Measurements from ENCODE around the gene SLC35B4. TPM values are rescaled to one million over a fixed set of nuclear protein-coding genes. Genes with fewer than 3 reads are reported as not detected.
"Not testable (repeated sequence)": the region's sequence is repeated elsewhere in the genome, so short reads cannot be mapped to it uniquely, and the experiment has no call there.

Gene SLC35B4
- total RNA-seq, 2 donors from 2014 or later, result 22.7 to 32.0 TPM

DNA sequence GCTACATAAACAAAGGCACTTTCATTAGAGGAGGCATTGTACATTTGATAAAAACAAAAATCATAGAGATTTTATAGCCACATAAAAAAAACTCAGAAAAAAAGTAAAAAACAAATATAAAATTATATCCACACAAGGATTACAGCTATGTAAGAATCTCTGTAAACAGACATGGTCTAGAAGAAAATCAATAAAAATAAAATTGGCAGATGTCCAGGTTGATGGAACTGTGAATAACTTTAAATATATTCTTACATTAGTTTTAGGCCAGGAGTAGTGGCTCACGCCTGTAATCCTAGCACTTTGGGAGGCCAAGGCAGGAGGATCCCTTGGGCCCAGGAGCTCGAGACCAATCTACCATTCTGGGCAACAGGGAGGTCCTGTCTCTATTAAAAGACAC lies 19.2 kb downstream of the SLC35B4 start:
- DNase-seq (ENCODE audit: low spot score), result no peak
- Mint-ChIP-seq H3K4me3 (no peak overlapping the region), H3K27ac (no peak overlapping the region)

GRCh38 chr7:134295982-134296381 lies 20.7 kb downstream of the SLC35B4 start:
- not testable (repeated sequence) for H3K27ac Mint-ChIP-seq; H3K4me1 Mint-ChIP-seq (ENCODE audit: low read depth in 2 of 2); ATAC-seq; H3K27me3 Mint-ChIP-seq; H3K9me3 Mint-ChIP-seq; H3K4me3 Mint-ChIP-seq; DNase-seq (ENCODE audit: low spot score)
- H3K36me3 Mint-ChIP-seq, result peaks cover 19% of the 10 kb centered on the region

More for the DNA sequence above, 19.2 kb downstream of the SLC35B4 start:
- Mint-ChIP-seq H3K4me1 (ENCODE audit: low read depth in 2 of 2) (no peaks in the 10 kb centered on the region), H3K27me3 (no peaks in the 10 kb centered on the region), H3K9me3 (no peaks in the 10 kb centered on the region), H3K36me3 (peaks cover 23% of the 10 kb centered on the region)
- ATAC-seq, result no peak

DNA sequence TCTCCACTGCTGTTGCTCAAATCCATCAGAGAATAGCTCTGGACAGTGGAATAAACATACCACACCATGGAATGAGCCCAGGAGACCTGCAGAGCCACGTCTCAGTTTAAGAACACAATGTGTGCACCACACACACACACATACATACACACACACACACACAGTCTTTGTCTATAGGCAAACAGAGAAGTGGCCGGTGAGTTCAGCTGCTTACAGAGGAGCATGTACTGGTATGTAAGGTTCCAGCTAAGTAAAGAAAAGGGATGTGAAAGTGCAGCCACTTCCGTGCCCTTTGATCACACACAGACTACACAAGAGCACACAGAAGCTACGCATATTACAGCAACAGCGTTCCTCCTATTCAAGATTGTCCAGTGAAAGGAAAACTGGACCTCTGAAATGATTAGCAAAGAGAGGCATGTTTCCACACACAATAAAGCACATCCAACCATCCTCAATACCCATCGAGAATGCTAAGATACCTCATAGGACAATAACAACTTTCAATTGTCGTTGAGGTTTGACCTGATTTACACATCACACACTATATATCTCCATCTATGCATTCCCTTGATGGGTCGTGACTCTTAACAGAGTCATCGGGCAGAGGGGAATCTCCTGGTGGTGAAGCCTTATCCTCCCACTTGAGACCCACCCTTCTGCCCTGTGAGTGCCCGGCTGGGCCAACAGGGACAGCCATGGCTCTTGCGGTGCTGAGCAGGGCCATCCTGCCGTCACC lies 23.6 kb downstream of the SLC35B4 start:
- no peaks in the 10 kb centered on the region for H3K4me1 Mint-ChIP-seq (ENCODE audit: low read depth in 2 of 2)
- H3K4me3 Mint-ChIP-seq, result no peak overlapping the region
- no peaks in the 10 kb centered on the region for H3K9me3 Mint-ChIP-seq
- DNase-seq (ENCODE audit: low spot score), result no peak
- no peak overlapping the region for H3K27ac Mint-ChIP-seq
- H3K27me3 Mint-ChIP-seq, result no peaks in the 10 kb centered on the region
- no peak for ATAC-seq
- peaks cover 11% of the 10 kb centered on the region for H3K36me3 Mint-ChIP-seq

GRCh38 chr7:134290286-134290685 lies 26.4 kb downstream of the SLC35B4 start:
- no peak overlapping the region for H3K27ac Mint-ChIP-seq
- no peaks in the 10 kb centered on the region for H3K4me1 Mint-ChIP-seq (ENCODE audit: low read depth in 2 of 2)
- H3K36me3 Mint-ChIP-seq, result peaks cover 8% of the 10 kb centered on the region
- peaks cover 0 to 4% of the 10 kb centered on the region in 2 donors for H3K27me3 Mint-ChIP-seq
- ATAC-seq (no peak), DNase-seq (ENCODE audit: low spot score) (no peak)
- no peaks in the 10 kb centered on the region for H3K9me3 Mint-ChIP-seq
- no peak overlapping the region for H3K4me3 Mint-ChIP-seq

GRCh38 chr7:134289841-134290240 lies 26.9 kb downstream of the SLC35B4 start:
- H3K9me3 Mint-ChIP-seq, result no peaks in the 10 kb centered on the region
- H3K27me3 Mint-ChIP-seq, result peaks cover 2 to 4% of the 10 kb centered on the region in 2 donors
- H3K4me1 Mint-ChIP-seq (ENCODE audit: low read depth in 2 of 2), result no peaks in the 10 kb centered on the region
- DNase-seq (ENCODE audit: low spot score) (no peak), ATAC-seq (no peak)
- peaks cover 8% of the 10 kb centered on the region for H3K36me3 Mint-ChIP-seq
- no peak overlapping the region for H3K27ac Mint-ChIP-seq
- H3K4me3 Mint-ChIP-seq, result no peak overlapping the region

DNA sequence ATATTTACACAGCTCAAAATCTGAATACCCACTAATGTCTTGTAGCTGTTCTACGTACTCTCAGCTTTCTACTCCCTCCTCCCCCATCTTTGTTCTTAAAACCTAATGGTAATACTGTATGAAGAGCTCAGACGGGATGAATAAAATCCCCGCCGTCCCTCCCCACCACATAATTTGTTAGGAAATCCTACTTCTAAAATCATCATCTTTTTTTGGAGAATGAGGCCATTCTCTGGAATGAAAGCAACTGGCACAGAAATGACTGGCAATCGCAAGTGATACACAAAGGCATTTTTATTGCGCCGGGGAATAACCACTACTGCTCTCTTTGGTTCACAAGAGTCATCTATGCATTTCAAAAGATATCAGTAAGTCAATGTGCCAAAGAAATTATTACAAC lies 27.3 kb downstream of the SLC35B4 start:
- Mint-ChIP-seq H3K4me3 (no peak overlapping the region), H3K27ac (no peak overlapping the region), H3K4me1 (ENCODE audit: low read depth in 2 of 2) (no peaks in the 10 kb centered on the region)

GRCh38 chr7:134287916-134288659 lies 28.6 kb downstream of the SLC35B4 start:
- H3K27ac Mint-ChIP-seq, result no peak overlapping the region

More for the DNA sequence above, 27.3 kb downstream of the SLC35B4 start:
- peaks cover 4 to 6% of the 10 kb centered on the region in 2 donors for H3K27me3 Mint-ChIP-seq
- H3K36me3 Mint-ChIP-seq, result peaks cover 4% of the 10 kb centered on the region
- no peak for ATAC-seq
- H3K9me3 Mint-ChIP-seq, result no peaks in the 10 kb centered on the region
- no peak for DNase-seq (ENCODE audit: low spot score)

GRCh38 chr7:134284952-134285351 lies 31.8 kb downstream of the SLC35B4 start:
- no peak overlapping the region for H3K4me3 Mint-ChIP-seq
- peaks cover 12 to 29% of the 10 kb centered on the region in 2 donors for H3K27me3 Mint-ChIP-seq
- H3K36me3 Mint-ChIP-seq, result no peaks in the 10 kb centered on the region
- H3K4me1 Mint-ChIP-seq (ENCODE audit: low read depth in 2 of 2), result no peaks in the 10 kb centered on the region
- no peaks in the 10 kb centered on the region for H3K9me3 Mint-ChIP-seq
- ATAC-seq, result no peak
- no peak overlapping the region for H3K27ac Mint-ChIP-seq
- DNase-seq (ENCODE audit: low spot score), result no peak

More at GRCh38 chr7:134287916-134288659, 28.6 kb downstream of the SLC35B4 start:
- DNase-seq (ENCODE audit: low spot score) (no peak), ATAC-seq (no peak)
- no peaks in the 10 kb centered on the region for H3K36me3 Mint-ChIP-seq
- no peaks in the 10 kb centered on the region for H3K9me3 Mint-ChIP-seq
- H3K27me3 Mint-ChIP-seq, result peaks cover 7 to 15% of the 10 kb centered on the region in 2 donors
- H3K4me1 Mint-ChIP-seq (ENCODE audit: low read depth in 2 of 2), result no peaks in the 10 kb centered on the region
- no peak overlapping the region for H3K4me3 Mint-ChIP-seq

DNA sequence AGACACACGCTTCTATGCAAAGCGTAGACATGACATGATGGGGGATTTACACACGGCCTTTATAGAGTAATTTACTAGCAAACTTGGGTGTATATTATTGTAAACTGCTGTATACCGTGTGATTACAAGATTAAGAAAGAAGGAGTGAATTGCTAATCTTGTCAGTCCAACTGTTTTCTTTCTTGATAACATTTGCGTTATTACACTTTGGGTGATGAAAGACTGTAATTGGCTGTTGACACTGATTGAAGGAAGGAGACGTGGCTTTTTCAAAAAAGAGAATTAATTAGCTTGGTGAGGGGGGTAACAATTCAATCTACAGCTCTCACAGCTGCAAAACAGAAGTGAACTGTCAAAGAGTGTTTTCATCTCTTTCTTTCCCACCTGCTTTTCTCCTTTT lies 32.7 kb downstream of the SLC35B4 start:
- Mint-ChIP-seq H3K36me3 (no peaks in the 10 kb centered on the region), H3K4me1 (ENCODE audit: low read depth in 2 of 2) (no peaks in the 10 kb centered on the region), H3K4me3 (no peak overlapping the region), H3K27ac (no peak overlapping the region), H3K27me3 (peaks cover 17 to 38% of the 10 kb centered on the region in 2 donors), H3K9me3 (no peaks in the 10 kb centered on the region)
- DNase-seq (ENCODE audit: low spot score) (no peak), ATAC-seq (no peak)

- H3K4me3 Mint-ChIP-seq, result no peak overlapping the region
- H3K4me1 Mint-ChIP-seq (ENCODE audit: low read depth in 2 of 2), result no peaks in the 10 kb centered on the region
- H3K36me3 Mint-ChIP-seq, result no peaks in the 10 kb centered on the region
- DNase-seq (ENCODE audit: low spot score), result no peak
- peaks cover 19 to 53% of the 10 kb centered on the region in 2 donors for H3K27me3 Mint-ChIP-seq
- no peaks in the 10 kb centered on the region for H3K9me3 Mint-ChIP-seq
- H3K27ac Mint-ChIP-seq, result no peak overlapping the region
- ATAC-seq, result no peak
Observed at GRCh38 chr7:134280508-134280907, 36.2 kb downstream of the SLC35B4 start.

GRCh38 chr7:134279898-134280297 lies 36.8 kb downstream of the SLC35B4 start:
- no peak overlapping the region for H3K4me3 Mint-ChIP-seq
- ATAC-seq, result no peak
- H3K27ac Mint-ChIP-seq, result no peak overlapping the region
- H3K27me3 Mint-ChIP-seq, result peaks cover 24 to 57% of the 10 kb centered on the region in 2 donors
- DNase-seq (ENCODE audit: low spot score), result no peak
- H3K9me3 Mint-ChIP-seq, result no peaks in the 10 kb centered on the region
- H3K36me3 Mint-ChIP-seq, result no peaks in the 10 kb centered on the region
- no peaks in the 10 kb centered on the region for H3K4me1 Mint-ChIP-seq (ENCODE audit: low read depth in 2 of 2)

- DNase-seq (ENCODE audit: low spot score), result no peak
- Mint-ChIP-seq H3K4me1 (ENCODE audit: low read depth in 2 of 2) (no peaks in the 10 kb centered on the region), H3K4me3 (no peak overlapping the region), H3K27ac (no peak overlapping the region), H3K27me3 (peaks cover 25 to 55% of the 10 kb centered on the region in 2 donors), H3K36me3 (no peaks in the 10 kb centered on the region), H3K9me3 (no peaks in the 10 kb centered on the region)
- no peak for ATAC-seq
Observed at GRCh38 chr7:134279336-134279735, 37.4 kb downstream of the SLC35B4 start.

GRCh38 chr7:134278502-134279153 lies 38.1 kb downstream of the SLC35B4 start:
- Mint-ChIP-seq H3K9me3 (no peaks in the 10 kb centered on the region), H3K27ac (no peak overlapping the region), H3K4me3 (no peak overlapping the region), H3K36me3 (no peaks in the 10 kb centered on the region), H3K27me3 (peaks cover 23 to 48% of the 10 kb centered on the region in 2 donors), H3K4me1 (ENCODE audit: low read depth in 2 of 2) (no peaks in the 10 kb centered on the region)
- DNase-seq (ENCODE audit: low spot score) (no peak), ATAC-seq (no peak)

GRCh38 chr7:134276951-134277350 lies 39.8 kb downstream of the SLC35B4 start:
- Mint-ChIP-seq H3K27ac (no peak overlapping the region), H3K4me1 (ENCODE audit: low read depth in 2 of 2) (no peaks in the 10 kb centered on the region)

More at GRCh38 chr7:134276951-134277350, 39.8 kb downstream of the SLC35B4 start:
- Mint-ChIP-seq H3K4me3 (no peak overlapping the region), H3K27me3 (peaks cover 27 to 58% of the 10 kb centered on the region in 2 donors), H3K9me3 (no peaks in the 10 kb centered on the region), H3K36me3 (no peaks in the 10 kb centered on the region)
- ATAC-seq (no peak), DNase-seq (ENCODE audit: low spot score) (no peak)
